GM21723 (cell line): ENCODE results near the gene SCGB1D2.

Source experiments
- ATAC-seq: cut with Tn5 transposase; IDR thresholded peaks from one replicate; pipeline ENCODE4 v1.9.1; 2021; ENCODE audit warnings: mild to moderate bottlenecking, moderate library complexity; ENCODE audit not compliant: unreplicated experiment

The SCGB1D2 gene

DNA sequence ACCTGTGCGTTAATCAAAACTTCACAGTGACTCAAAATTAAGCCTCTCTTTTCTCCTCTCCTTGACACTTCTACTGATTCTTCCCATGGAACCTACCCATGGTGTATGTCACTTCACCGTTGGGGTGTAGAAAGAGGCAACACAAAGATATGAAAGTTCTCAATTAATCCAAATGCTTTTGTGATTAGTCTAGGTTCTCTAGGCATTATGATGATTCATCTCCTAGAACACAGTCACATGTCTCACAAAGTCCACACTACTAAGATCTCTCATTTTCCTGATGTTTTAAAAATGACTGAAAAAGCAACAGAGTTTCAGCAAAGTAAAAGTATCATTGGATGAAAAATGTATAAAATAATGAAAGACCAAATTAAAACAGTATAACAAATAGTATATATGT lies 14.2 kb downstream of the SCGB1D2 start:
- no peak for ATAC-seq

DNA sequence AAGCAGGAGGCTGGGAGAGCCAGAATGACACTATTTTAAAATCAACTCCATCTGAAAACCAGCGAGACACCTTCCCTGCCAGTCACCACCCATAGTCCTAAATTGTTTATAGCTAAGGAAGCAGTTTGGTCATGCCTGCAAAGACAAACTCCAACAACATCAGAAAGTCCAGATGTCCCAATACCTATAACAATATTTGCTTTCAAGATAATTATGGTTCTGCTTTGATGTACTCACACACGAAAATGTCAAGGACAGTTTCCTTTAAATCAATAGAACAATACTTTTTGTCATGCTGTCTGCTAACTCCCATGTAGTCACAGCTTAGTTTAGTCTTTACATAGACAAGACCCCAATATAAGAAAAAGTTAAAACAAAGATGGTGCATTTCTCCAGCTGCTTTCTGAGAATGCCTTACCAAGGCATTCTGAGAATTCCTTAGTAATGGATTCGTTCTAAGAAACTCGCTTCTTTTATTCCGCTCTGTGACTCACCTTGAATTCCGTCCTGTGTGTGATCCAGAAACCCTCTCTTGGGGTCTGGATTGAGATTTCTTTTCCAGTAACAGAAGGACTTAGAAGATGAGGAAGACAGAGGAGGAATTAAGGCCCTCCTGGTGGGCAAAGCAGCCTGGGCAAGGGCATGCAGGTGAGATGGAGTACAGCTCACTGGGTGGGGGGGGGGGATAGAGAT lies 18.4 kb downstream of the SCGB1D2 start:
- ATAC-seq: no peak

DNA sequence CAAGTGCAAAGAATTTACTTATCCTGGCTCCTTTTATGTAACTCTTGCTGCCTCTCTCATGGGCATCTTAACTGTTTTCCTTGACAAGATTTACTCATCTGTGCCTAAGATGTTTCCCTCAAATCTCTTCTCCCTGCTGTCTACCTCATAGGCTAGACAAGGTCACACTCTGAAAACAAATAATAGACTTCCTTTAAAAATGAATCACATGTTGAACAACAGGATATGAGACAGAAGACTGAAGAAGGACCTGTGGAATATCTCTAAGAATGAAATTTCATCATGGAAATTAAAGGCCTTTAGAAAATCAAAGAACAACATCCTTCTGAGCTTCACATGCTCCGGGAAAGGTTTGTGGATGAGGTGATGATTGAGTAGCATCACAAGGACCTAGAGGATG lies 22.0 kb downstream of the SCGB1D2 start:
- ATAC-seq: no peak

DNA sequence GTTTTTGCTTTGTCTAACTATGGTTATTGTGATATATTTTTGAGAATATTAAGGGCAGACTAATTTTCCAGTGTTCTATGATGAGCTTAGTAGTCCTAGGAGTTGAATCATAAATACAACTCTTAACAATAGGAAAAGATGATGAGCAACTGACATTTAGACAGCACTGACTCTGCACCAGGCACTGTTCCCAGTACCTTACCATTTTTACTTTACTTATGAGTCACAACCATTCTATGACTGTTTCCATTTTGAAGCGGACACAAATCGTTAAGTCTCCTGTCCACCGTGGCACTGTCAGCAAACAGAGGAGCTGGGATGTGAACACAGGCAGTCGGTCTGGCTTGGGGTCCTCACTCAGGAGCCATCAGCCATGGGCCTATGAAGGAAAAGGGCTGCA lies 24.5 kb downstream of the SCGB1D2 start:
- ATAC-seq: no peak

- ATAC-seq: no peak
Measured at GRCh38 chr11:62267050-62267449, 25.0 kb downstream of the SCGB1D2 start.

GRCh38 chr11:62267576-62267975 lies 25.5 kb downstream of the SCGB1D2 start:
- no peak for ATAC-seq

- no peak for ATAC-seq
Measured at GRCh38 chr11:62269654-62270278, 27.7 kb downstream of the SCGB1D2 start, which contains the start of gene SCGB2A2. Gene SCGB2A2 (plus strand): TSS chr11:62270158. CDS start chr11:62270217, 59 bp downstream.

- ATAC-seq: no peak
Measured at GRCh38 chr11:62273284-62273683, 31.2 kb downstream of the SCGB1D2 start.

GRCh38 chr11:62273789-62274275 lies 31.8 kb downstream of the SCGB1D2 start:
- ATAC-seq: no peak

DNA sequence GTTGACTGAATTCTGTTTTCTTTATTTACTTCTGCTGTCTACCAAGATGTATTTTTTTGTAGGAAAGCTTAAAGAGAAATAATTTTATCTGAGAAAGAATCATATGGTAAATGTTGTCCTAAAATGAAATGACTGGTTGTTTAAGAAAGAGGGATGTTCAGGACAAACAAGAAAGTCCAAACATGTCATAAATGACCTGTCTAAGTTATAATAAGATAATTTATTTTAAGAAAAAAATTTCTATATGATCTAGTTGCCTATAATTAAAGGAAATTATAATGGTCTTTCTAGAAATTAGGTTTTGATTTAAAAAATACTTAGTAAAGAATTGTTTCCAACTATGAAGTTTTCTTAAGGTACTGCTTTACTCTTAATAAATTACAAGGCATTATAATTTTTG lies 38.4 kb downstream of the SCGB1D2 start:
- no peak for ATAC-seq
